GM21723 (cell line): ENCODE data around the gene EHD1.

Experiments
- ATAC-seq: cut with Tn5 transposase; IDR thresholded peaks from one replicate; pipeline ENCODE4 v1.9.1; 2021; ENCODE audit warnings: mild to moderate bottlenecking, moderate library complexity; ENCODE audit not compliant: unreplicated experiment

The EHD1 gene

DNA sequence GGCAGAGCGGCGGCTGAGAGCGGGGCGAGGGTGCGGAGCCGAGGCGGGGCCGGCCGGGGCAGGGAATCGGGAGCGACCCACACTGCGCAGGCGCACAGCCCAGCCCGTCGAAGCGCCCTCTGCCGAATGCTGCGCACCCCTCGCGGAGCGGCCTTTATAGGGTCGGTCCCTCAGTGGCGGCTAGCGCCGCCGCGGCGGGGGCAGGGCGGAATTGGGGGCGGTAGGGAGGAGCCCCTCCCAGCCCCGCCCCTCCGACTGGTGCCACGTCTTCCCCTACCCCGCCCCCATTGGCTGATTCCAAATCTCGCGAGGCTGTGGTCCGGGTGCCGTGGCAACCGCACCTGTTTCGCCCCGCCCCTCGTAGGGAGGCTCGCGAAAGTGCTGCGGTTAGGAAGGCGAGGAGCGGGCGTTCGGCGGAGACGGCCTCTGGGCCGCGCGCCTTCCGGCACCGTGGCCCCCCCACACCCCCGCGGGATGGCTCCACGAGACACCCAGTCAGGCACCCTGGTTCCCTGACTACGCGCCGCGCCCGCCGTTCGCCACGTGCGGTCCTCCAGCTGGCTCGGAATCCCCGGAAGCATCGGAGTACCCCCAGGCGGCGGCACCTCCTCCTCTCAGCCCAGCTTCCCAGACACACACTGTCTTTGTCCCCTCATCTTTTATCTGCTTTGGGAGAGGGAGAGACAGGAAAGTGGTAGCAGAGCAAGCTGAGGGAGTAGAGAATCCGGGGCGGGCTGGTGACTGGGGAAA, at the start of gene EHD1:
Gene EHD1, minus strand, starts transcription at position 128 of the 750 bp plus-strand sequence. CDS start 157 bp downstream, outside the sequence.
- ATAC-seq, result peak; percentile 63

DNA sequence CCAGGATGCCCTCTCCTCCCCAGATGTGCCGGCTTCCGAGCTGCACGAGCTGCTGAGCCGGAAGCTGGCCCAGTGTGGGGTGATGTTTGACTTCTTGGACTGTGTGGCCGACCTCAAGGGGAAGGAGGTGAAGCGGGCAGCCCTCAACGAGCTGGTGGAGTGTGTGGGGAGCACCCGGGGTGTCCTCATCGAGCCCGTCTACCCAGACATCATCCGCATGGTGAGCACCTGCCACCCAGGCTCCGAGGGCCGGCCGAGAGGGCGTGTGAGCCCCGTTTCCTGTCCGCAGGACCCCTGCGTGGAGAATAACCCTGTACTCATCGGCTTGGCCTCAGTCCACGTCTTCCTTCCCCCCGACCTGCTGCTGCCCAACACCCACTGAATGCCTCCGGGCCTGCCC, 48.3 kb upstream of the EHD1 start:
- no peak for ATAC-seq

DNA sequence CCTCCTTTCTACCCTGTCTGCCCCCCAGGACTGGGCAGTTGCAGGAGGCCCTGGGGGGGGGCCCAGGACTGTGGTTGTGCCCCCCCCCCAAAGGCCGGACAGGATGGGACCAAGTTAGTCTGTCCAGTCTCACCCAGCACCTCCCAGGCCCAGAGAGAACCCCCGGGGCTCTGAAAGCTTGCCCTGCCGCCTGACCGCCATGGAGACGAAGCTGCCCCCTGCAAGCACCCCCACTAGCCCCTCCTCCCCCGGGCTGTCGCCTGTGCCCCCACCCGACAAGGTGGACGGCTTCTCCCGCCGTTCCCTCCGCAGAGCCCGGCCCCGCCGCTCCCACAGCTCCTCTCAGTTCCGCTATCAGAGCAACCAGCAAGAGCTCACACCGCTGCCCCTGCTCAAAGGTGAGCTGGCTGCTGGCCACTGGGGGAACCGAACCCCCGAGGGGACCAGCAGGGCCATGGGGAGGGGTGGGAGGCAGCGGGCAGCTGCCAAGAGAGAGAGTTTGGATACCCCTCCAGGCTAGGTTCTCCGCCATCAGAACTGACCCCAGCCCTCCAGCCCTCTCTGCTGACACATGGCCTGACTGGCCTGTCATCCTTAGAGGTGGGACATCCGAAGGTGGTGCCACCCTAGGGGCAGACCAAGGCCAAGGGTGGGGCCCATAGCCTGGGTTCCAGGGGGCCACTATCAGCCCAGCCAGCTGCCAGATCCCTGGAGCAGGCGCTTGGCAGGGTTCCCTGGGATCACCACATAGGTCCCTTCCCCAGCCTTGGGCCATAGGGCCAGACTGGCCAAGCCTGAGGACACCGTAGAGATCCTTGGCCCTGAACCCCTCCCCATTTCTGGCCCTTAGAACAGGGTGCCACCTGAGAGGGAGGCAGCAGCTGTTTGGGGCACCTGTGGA, 47.4 kb upstream of the EHD1 start:
- no peak for ATAC-seq

DNA sequence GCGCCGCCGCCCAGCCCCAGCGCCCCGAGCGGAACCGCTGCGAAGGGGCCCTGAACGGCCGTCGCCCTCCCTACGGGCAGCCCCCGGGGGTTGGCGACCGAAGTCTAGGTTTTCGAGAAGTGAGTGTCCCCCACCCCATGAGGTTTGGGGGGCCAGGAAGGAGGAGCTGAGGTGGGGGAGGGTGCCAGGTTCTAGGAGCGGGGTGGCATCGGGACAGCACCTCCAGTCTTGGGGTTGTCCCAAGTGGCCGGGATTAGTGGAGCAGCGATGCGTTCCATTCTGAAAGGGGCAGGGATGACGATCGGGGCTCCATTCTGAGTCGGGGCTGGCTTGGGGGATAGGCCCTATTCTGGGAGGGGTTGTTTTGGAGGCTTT, 46.5 kb upstream of the EHD1 start:
- ATAC-seq, result peak; percentile 4

DNA sequence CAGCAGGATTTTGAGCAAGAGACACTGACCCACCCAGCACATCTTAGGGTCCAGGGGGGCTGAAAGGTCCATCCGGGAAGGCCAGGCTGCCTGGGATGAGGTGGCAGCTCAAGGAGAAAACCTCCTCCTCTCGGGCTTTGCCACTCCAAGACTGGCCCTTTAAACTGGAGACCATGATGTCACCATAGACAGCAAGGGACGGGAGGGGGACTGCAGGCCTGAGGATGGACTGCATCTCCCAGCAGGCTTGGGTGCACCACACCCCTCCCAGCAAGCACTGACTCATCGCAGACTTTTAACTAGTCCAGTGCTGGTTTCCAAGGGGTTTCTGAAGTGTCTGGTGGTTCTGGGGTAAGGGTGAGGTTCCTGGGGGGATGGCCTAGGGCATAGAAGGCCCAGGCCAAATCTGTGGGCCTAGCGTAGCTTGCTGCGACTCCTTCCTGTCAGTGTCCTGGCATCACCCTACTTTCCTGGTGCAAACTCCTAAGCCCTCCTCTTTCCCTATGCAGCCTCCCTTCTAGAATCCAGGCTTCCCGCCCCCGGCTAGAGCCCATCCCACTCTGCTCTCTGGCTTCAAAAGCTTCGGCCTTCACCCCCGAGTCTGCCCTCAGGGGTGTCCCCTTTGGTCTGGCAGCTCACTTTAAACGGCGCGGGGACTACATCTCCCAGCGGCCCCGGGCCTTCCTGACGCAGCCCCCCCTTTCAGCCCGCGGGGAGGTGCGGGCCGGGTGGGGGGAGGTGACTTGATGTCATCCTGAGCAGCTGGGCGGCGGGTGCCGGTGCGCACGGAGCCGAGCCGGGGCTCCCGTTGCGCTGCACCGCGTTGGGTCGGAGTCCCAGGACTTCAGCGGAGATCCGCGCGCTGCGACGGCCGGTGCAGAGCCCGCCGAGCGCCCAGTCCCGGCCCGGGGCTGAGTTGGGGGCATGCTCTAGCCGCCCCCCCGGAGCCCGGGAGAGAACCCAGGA, 45.8 kb upstream of the EHD1 start, which contains the start of gene PPP2R5B:
Gene PPP2R5B, plus strand, starts transcription at position 746 of the 966 bp plus-strand sequence. CDS start 1,046 bp downstream, outside the sequence.
- ATAC-seq, result peak; percentile 81

DNA sequence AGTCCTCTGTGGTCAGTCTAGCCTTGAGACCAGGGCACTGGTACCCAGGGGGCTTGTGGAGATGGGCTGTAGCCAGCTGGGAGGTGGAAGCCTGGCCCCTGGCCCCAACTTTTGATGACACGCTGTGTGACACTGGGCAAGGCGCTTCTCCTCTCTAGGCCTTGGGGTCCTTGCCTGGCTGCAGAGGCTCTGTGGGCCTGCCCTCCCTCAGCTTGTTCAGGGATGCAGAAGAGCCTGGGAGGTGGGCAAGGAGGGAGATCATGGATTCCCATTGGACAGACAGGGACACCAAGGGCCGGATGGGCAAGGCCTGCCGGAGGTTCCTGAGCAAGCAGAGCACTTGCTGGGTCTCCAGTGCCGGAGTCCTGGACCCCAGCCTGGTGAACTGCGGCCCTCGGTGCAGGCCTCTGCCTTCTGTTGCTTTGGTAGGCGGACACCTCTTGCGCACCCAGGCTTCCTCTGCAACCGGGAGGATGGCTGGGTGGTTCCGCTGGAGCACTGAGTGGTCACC, 44.8 kb upstream of the EHD1 start:
- no peak for ATAC-seq

DNA sequence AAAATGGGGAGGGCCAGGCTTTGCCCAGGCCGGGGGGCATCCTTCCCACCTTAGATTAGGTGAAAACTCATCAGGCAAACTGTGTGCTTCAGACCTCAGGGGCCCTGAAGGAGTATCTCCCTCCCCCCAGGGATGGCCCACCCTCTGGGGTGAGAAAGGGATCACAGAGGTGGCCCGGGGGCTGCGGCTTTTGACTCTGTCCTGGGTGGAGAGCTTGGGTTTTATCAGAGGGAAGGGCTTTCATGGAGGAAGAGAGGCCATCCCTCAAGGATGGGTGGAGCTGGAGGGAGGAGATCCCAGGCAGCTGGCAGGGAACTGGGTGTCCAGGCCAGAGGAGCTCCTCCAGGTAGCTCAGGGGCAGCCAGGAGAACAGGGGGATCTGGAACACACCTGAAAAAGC, 43.0 kb upstream of the EHD1 start:
- ATAC-seq, result no peak

DNA sequence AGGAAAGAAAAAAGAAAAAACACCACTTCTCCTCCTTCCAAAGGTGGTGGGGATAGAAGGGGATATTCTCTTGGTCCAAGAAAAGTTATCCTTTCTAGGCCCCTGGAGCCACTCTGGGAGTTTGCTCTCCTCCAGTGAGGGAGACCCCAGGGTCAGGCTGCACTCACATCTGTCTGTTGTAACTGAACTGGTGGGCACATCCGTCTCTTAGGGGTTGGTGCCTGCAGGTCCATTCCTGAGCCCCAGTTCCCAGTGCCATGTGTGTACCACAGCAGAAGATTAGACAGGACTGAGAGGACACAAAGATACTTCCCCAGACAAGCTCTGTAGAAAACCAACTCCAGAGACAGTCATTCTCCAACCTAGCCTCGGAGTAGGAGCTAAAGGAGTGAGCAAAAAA, 41.7 kb upstream of the EHD1 start:
- ATAC-seq, result no peak

DNA sequence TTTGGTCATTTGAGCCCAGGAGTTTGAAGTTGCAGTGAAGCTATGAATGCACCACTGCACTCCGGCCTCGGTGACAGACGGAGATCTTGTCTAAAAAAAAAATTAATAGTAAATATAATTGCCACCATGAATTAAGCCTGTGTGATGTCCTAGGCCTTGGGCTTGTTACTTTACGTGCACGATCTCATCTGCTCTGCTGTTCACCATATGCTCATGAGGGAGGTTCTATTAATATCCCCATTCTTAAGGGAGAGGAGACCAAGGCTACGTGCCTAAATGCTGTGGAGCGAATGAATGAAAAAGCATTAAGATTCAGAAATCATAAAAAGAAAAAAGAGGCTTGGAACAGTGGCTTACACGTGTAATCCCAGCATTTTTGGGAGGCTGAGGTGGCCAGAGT, 41.2 kb upstream of the EHD1 start:
- no peak for ATAC-seq

DNA sequence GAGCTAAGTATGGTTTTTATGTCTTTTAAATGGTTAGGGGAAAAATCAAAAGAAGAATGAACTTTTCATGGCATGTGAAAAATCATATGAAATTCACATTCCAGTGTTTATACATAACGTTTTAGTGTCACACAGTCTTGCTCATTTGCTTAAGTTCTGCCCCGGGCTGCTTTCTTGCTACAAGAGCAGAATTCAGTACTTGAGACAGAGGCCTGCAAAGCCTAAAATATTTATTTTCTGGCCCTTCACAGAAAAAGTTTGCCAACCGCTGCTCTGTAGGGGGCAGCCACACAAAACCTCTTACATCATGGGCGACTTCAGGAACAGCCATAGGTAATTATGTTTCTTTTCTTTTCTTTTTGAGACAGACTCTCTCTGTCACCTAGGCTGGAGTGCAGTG, 39.6 kb upstream of the EHD1 start:
- no peak for ATAC-seq

DNA sequence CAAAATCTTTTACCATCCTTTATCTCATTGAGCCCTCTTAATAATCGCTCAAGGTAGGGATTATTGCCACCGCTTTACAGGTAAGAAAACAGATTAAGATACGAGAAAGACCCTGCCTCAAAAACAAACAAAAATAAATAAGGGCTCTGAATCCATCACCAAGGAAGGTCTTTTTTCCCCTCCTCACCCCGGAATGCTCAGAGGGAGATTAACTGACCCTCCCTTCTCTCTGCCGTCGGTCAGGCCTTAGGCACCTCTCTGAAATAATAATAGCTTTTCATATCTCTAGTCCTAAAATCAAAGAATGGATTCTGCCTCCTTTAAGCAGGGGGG, 39.2 kb upstream of the EHD1 start:
- no peak for ATAC-seq

DNA sequence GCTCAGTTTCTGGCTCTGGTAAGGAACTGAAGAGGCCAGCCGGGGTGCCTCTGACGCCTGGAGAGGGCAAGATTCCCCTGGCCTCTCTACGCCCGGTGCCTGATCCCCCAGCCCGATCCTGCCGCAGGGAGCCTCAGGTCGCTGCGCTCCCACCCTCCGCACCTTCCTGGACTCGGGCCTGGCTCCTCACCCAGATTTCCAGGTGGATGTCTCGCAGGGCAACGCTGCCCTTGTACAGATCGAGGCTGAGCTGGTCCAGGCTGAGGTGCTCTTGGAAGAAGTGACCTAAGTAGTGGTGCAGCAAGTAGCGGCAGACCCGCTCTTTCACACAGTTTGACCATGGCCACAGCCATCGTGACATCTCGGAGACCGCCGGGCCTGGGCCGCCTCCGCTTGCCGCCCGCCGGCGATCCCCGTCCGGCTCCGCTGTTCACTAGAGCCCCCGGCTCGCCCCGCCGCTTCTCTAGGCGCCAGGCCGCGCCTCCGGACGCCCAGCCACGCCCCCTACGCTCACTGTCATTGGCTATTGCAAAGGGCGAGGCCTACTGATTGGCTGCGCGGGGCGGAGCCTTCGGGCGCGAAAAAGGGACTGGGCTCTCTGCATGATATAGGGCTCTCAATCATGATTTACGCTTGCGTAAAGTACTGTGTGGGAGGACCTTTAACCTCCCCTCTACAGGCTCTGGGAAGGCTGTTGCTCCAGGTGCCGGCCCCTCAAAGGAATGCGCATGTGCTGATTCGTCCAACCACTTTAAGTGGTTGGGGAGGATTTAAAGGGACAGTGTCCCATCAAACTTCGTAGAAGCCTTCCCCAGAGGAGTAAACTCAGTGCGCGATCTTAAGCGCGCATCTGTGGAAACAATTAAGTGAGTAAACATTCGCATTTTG, 38.6 kb upstream of the EHD1 start, which contains the start of gene ATG2A:
Gene ATG2A, minus strand, starts transcription at position 435 of the 888 bp plus-strand sequence. Its CDS starts 74 bp downstream, at position 361.
- ATAC-seq, result peak; percentile 92

DNA sequence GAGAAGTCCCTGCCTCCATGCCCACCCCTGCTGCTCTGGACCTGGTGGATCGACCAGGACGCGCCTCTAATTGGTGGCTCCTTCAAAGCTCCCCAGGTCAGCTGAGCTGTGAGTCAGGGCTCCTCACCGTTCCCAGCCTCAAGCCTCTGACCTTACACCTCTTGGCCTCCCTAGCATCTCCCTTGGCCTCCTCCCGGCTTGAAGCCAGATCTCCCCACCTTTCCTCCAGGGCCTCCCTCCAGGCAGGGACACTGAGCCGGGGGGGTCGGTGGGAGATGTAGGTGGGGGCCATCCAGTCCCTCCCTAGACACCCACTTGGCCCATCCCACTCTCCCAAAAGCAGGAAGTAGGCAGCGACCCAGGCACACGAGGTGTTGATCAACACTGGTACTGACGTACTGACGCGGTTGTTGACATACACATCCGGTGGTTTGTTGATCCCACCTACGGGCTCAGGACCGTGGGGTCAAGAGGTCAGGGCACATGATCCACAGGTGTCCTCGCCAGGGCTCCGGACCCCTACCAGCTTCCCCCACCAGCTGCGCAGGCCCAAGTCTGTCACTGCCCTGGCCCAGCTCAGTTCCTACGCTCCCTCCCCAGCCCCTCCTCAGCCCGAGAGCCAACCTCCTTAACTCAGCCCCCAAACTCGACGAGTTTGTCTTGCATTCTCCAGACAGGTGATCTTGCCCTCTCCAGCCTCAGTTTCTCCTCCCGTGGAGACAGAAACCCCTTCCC, 37.8 kb upstream of the EHD1 start:
- ATAC-seq, result no peak

DNA sequence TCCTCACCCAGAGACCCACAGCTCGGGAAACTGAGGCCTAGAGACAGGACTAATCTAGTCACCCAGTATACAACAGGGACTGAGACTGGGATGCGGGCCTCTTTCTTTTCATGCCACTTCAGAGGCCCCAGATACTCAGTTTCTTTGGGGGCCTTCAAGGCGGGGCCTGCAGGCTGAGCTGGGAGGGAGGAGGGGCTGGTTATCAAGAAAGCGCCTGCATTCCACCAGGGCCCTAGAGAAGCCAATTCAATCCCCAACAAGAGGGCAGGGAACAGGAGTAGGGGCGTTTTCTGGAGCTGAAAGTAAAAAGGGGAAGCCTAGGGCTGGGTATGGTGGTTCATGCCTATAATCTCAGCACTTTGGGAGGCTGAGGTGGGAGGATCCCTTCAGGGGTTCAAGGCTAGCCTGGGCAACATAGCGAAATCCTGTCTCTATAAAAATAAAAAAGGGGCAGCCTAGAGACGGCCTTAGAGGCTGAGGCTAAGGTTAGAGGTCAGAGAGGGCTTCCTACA, 37.0 kb upstream of the EHD1 start:
- no peak for ATAC-seq

DNA sequence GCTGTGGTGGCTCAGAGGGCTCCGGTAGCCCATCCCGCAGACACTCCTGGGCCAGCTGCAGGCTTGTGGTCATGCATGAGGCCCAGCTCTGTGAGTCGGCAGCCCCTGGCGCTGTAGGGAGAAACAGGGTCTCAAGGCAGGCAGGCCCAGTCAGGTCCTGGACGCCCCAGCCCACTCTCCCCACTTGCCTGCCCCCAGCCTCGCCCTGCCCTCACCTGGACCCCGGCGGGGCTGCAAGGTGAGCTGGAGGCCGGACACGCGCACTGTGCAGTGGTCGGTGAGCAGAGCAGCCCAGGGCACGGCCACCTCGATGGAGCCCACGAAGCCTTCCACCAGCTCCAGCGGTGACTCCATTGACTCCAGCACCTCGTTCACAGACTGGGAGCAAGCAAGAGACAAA, 35.7 kb upstream of the EHD1 start:
- no peak for ATAC-seq

DNA sequence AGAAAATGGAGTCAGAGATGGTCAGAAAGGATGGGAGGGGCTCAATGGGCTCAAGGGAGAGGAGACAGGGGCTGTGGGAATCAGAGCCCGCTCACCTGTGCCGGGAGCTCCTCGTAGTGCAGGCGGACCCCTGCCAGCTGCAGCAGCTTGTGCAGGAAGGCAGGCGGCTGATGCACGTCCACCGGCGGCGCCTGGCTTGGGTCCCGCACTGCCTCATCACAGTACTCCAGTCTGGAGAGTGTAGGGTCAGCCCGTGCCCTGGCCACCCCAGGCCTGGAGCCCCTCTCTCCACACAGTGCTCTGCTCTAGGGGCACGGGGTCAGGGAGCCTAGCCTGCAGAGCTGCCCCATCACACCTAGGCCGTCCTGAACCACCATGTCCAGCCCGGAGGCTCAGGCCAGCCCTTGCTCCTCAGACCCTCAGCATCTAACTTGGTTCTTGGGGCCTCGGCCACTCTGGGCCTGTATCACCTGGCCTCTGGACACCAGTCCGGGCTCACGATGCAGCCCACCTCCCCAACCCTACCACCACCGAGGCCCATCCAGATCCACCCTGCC, 34.8 kb upstream of the EHD1 start:
- ATAC-seq, result no peak

DNA sequence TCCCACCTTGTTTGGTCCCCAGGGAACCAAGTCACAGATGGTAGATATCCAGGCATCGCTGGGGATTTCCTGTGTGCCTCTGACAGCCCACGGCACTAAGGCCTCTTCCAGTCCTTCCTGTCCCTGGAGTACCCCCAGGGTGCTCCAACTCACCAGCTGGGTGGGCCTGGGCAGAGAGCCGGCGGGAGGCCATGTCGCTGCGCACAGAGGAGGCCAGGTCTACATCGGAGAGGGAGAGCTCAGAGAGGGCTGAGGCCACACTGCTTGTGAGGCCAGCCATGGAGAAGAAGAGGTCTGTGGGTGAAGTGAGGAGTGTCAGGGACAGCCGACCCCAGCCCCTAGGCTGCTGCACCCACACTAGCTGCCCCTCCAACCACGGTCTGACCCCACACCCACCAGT, 33.3 kb upstream of the EHD1 start:
- ATAC-seq, result no peak

DNA sequence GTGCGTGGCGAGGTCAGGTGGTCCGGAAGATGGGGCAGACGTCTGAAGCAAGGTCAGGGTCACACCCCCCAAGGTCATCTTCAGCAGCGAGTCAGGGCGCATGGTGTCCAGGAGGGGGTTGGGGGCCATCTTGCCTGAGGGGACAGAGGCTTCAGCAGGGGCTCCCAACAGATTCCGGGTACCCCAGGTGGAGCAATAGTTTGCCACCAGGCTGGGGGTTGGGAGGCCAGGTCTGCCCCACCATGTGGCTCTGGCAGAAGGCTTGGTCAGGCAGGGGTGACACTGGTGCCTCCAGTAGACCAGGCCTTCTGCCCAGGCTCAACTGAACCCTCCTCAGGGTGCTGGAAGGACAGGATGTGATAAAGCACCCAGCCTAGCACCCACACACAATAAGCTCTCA, 32.7 kb upstream of the EHD1 start:
- no peak for ATAC-seq
